ENCODE data around the gene CD83. TPM values are rescaled to one million over a fixed set of nuclear protein-coding genes. Genes with fewer than 3 reads are reported as not detected.
"Not testable (repeated sequence)": the region's sequence is repeated elsewhere in the genome, so short reads cannot be mapped to it uniquely, and the experiment has no call there.

CD83 gene
- total RNA-seq, 5 donors from 2014 or later (not counting 1 experiment from before 2014, with no cell fraction given): 6.4 to 30.9 (median 11.6) TPM

- not testable (repeated sequence) for H3K36me3 Mint-ChIP-seq; H3K4me3 ChIP-seq (ENCODE audit: control insufficient read depth in 1 of 2, extremely low read depth in 1 of 2, low read length in 1 of 2); ATAC-seq (replicated peaks in 1 of 4); H3K27me3 Mint-ChIP-seq; H3K27me3 ChIP-seq (replicated peaks in 1 of 2; ENCODE audit: control insufficient read depth in 2 of 2, extremely low read depth in 1 of 2, insufficient read depth in 2 of 2, low read length in 1 of 2); H3K9me3 ChIP-seq; H3K9me3 Mint-ChIP-seq; H3K36me3 ChIP-seq (ENCODE audit: control insufficient read depth in 2 of 2, extremely low read depth in 1 of 2, insufficient read depth in 1 of 2, low read length in 1 of 2); H3K4me1 ChIP-seq (ENCODE audit: control insufficient read depth in 1 of 2, extremely low read depth in 1 of 2, insufficient read depth in 2 of 2, low read length in 2 of 2)
- Mint-ChIP-seq H3K4me1 (peaks cover 24 to 32% (median 27%) of the 10 kb centered on the region in 3 donors), H3K27ac (peak overlapping the region; percentile 94), H3K4me3 (peak overlapping the region in 2 of 3 donors; percentile 34 to 77)
- DNase-seq: peak in 1 of 35 experiments; percentile 14
- CTCF ChIA-PET: interaction anchor here in 1 of 2 donors (1.1 kb wide), 1 partner anchor 10 kb away, joined by 3 read pairs; no protein-coding TSS in a partner anchor
- peak overlapping the region; percentile 95 for H3K27ac ChIP-seq (ENCODE audit: low read length)
- POLR2A ChIA-PET: interaction anchor here in 1 of 2 donors (0.7 kb wide), 1 partner anchor 1372 kb away, joined by 3 read pairs; no protein-coding TSS in a partner anchor
- WGBS (ENCODE audit: insufficient coverage): 100% methylated on average over 5 of the region's 7 CpGs
Measured at GRCh38 chr6:14073561-14074354, 43.8 kb upstream of the CD83 start.

GRCh38 chr6:14074476-14075094 is 43.0 kb upstream of the CD83 start:
- Mint-ChIP-seq H3K9me3 (no peaks in the 10 kb centered on the region), H3K4me1 (peaks cover 24 to 32% (median 27%) of the 10 kb centered on the region in 3 donors), H3K36me3 (no peaks in the 10 kb centered on the region), H3K27me3 (no peaks in the 10 kb centered on the region), H3K4me3 (peak overlapping the region; percentile 74 to 79 (median 77)), H3K27ac (peak overlapping the region; percentile 94)
- ATAC-seq (replicated peaks in 1 of 4) (peak; percentile 31 to 45 (median 34)), DNase-seq (no peak)
- ChIA-PET CTCF (interaction anchor here in 1 of 2 donors (0.8 to 2.7 kb wide), 4 partner anchors 8 to 266 kb away, joined by 3 to 17 read pairs (median 4); no protein-coding TSS in a partner anchor), POLR2A (interaction anchor here in 1 of 2 donors (0.9 to 1.0 kb wide), 2 partner anchors 43 to 49 kb away, joined by 3 to 5 read pairs; partner anchors contain the start of gene CD83)
- Histone ChIP-seq H3K27me3 (replicated peaks in 1 of 2; ENCODE audit: control insufficient read depth in 2 of 2, extremely low read depth in 1 of 2, insufficient read depth in 2 of 2, low read length in 1 of 2) (no peaks in the 10 kb centered on the region), H3K27ac (ENCODE audit: low read length) (peak overlapping the region; percentile 95), H3K36me3 (ENCODE audit: control insufficient read depth in 2 of 2, extremely low read depth in 1 of 2, insufficient read depth in 1 of 2, low read length in 1 of 2) (no peaks in the 10 kb centered on the region), H3K4me3 (ENCODE audit: control insufficient read depth in 1 of 2, extremely low read depth in 1 of 2, low read length in 1 of 2) (peak overlapping the region in 1 of 2 donors; percentile 53), H3K4me1 (ENCODE audit: control insufficient read depth in 1 of 2, extremely low read depth in 1 of 2, insufficient read depth in 2 of 2, low read length in 2 of 2) (peaks cover 3 to 8% of the 10 kb centered on the region in 2 experiments), H3K9me3 (no peaks in the 10 kb centered on the region)
- WGBS (ENCODE audit: insufficient coverage): no CpG with 5 or more reads among the region's 3 CpGs

- Mint-ChIP-seq H3K27me3 (no peaks in the 10 kb centered on the region), H3K4me1 (peaks cover 24 to 32% (median 27%) of the 10 kb centered on the region in 3 donors), H3K4me3 (peak overlapping the region; percentile 74 to 79 (median 77)), H3K27ac (peak overlapping the region; percentile 94), H3K9me3 (no peaks in the 10 kb centered on the region), H3K36me3 (no peaks in the 10 kb centered on the region)
- H3K27me3 ChIP-seq (replicated peaks in 1 of 2; ENCODE audit: control insufficient read depth in 2 of 2, extremely low read depth in 1 of 2, insufficient read depth in 2 of 2, low read length in 1 of 2): no peaks in the 10 kb centered on the region
- ATAC-seq (replicated peaks in 1 of 4) (peak; percentile 89 to 98 (median 90)), DNase-seq (peak in 10 of 35 experiments; percentile 6 to 79 (median 12))
- peak overlapping the region; percentile 95 for H3K27ac ChIP-seq (ENCODE audit: low read length)
- WGBS (ENCODE audit: insufficient coverage): 3% methylated on average over 5 of the region's 7 CpGs
- peak overlapping the region in 1 of 2 donors; percentile 53 for H3K4me3 ChIP-seq (ENCODE audit: control insufficient read depth in 1 of 2, extremely low read depth in 1 of 2, low read length in 1 of 2)
- H3K4me1 ChIP-seq (ENCODE audit: control insufficient read depth in 1 of 2, extremely low read depth in 1 of 2, insufficient read depth in 2 of 2, low read length in 2 of 2): peaks cover 3 to 8% of the 10 kb centered on the region in 2 experiments
- ChIA-PET CTCF (interaction anchor here in 1 of 2 donors (0.7 to 2.7 kb wide), 5 partner anchors 8 to 266 kb away, joined by 3 to 17 read pairs (median 3); no protein-coding TSS in a partner anchor), POLR2A (interaction anchor here (0.7 to 1.0 kb wide), 3 partner anchors 42 to 796 kb away, joined by 3 to 5 read pairs (median 3); partner anchors contain the start of gene CD83 (in 1 of the 2))
- H3K9me3 ChIP-seq: no peaks in the 10 kb centered on the region
- H3K36me3 ChIP-seq (ENCODE audit: control insufficient read depth in 2 of 2, extremely low read depth in 1 of 2, insufficient read depth in 1 of 2, low read length in 1 of 2): no peaks in the 10 kb centered on the region
Measured at GRCh38 chr6:14075095-14075503, 42.5 kb upstream of the CD83 start.

- peaks cover 24 to 32% (median 26%) of the 10 kb centered on the region in 3 donors for H3K4me1 Mint-ChIP-seq
- no peaks in the 10 kb centered on the region for H3K36me3 Mint-ChIP-seq
- POLR2A ChIA-PET: no interaction called here
- DNase-seq (no peak), ATAC-seq (replicated peaks in 1 of 4) (no peak)
- H3K9me3 ChIP-seq: no peaks in the 10 kb centered on the region
- no peak overlapping the region for H3K27ac ChIP-seq (ENCODE audit: low read length)
- H3K36me3 ChIP-seq (ENCODE audit: control insufficient read depth in 2 of 2, extremely low read depth in 1 of 2, insufficient read depth in 1 of 2, low read length in 1 of 2): no peaks in the 10 kb centered on the region
- no peaks in the 10 kb centered on the region for H3K9me3 Mint-ChIP-seq
- no peak overlapping the region for H3K4me3 Mint-ChIP-seq
- 69% methylated on average over 3 of the region's 4 CpGs for WGBS (ENCODE audit: insufficient coverage)
- H3K27ac Mint-ChIP-seq: no peak overlapping the region
- no peak overlapping the region for H3K4me3 ChIP-seq (ENCODE audit: control insufficient read depth in 1 of 2, extremely low read depth in 1 of 2, low read length in 1 of 2)
- CTCF ChIA-PET: interaction anchor here in 1 of 2 donors (2.7 kb wide), 1 partner anchor 10 kb away, joined by 17 read pairs; no protein-coding TSS in a partner anchor
- no peaks in the 10 kb centered on the region for H3K27me3 ChIP-seq (replicated peaks in 1 of 2; ENCODE audit: control insufficient read depth in 2 of 2, extremely low read depth in 1 of 2, insufficient read depth in 2 of 2, low read length in 1 of 2)
- H3K27me3 Mint-ChIP-seq: no peaks in the 10 kb centered on the region
- H3K4me1 ChIP-seq (ENCODE audit: control insufficient read depth in 1 of 2, extremely low read depth in 1 of 2, insufficient read depth in 2 of 2, low read length in 2 of 2): peaks cover 3 to 8% of the 10 kb centered on the region in 2 experiments
Measured at GRCh38 chr6:14077193-14077867, 40.2 kb upstream of the CD83 start.

GRCh38 chr6:14079433-14079832 is 38.1 kb upstream of the CD83 start:
- ATAC-seq (replicated peaks in 1 of 4) (no peak), DNase-seq (no peak)
- peaks cover 12 to 23% (median 17%) of the 10 kb centered on the region in 3 donors for H3K4me1 Mint-ChIP-seq
- Histone ChIP-seq H3K4me1 (ENCODE audit: control insufficient read depth in 1 of 2, extremely low read depth in 1 of 2, insufficient read depth in 2 of 2, low read length in 2 of 2) (peaks cover 2 to 5% of the 10 kb centered on the region in 2 experiments), H3K4me3 (ENCODE audit: control insufficient read depth in 1 of 2, extremely low read depth in 1 of 2, low read length in 1 of 2) (no peak overlapping the region), H3K27me3 (replicated peaks in 1 of 2; ENCODE audit: control insufficient read depth in 2 of 2, extremely low read depth in 1 of 2, insufficient read depth in 2 of 2, low read length in 1 of 2) (no peaks in the 10 kb centered on the region), H3K36me3 (ENCODE audit: control insufficient read depth in 2 of 2, extremely low read depth in 1 of 2, insufficient read depth in 1 of 2, low read length in 1 of 2) (no peaks in the 10 kb centered on the region), H3K27ac (ENCODE audit: low read length) (no peak overlapping the region), H3K9me3 (no peaks in the 10 kb centered on the region)
- WGBS (ENCODE audit: insufficient coverage): 83% methylated on average over 1 of the region's 5 CpGs
- H3K36me3 Mint-ChIP-seq: no peaks in the 10 kb centered on the region
- H3K9me3 Mint-ChIP-seq: no peaks in the 10 kb centered on the region
- ChIA-PET CTCF (interaction anchor here (0.6 to 1.1 kb wide), 5 partner anchors 12 to 260 kb away, joined by 3 to 7 read pairs (median 3); no protein-coding TSS in a partner anchor), POLR2A (interaction anchor here in 1 of 2 donors (1.0 kb wide), 1 partner anchor 16 kb away, joined by 4 read pairs; no protein-coding TSS in a partner anchor)
- H3K27me3 Mint-ChIP-seq: no peaks in the 10 kb centered on the region
- H3K27ac Mint-ChIP-seq: no peak overlapping the region
- H3K4me3 Mint-ChIP-seq: no peak overlapping the region

All from T-cell (primary cell).